Glutamatergic neuron (in vitro differentiated cells): Measurements from ENCODE around the gene SDF4. TPM values are rescaled to one million over a fixed set of nuclear protein-coding genes. Genes with fewer than 3 reads are reported as not detected.

Source experiments
- DNase-seq: peaks from one replicate; pipeline ENCODE4 v3.0.0; 2022
- H3K27ac Mint-ChIP-seq: one replicate; pipeline ENCODE4 v1.8.0; 2020; ENCODE audit warnings: mild to moderate bottlenecking, mixed read lengths, inconsistent platforms; ENCODE audit not compliant: unreplicated experiment
- H3K27me3 Mint-ChIP-seq: one replicate; pipeline ENCODE4 v1.8.0; 2020; ENCODE audit warnings: mild to moderate bottlenecking, moderate library complexity, mixed read lengths, inconsistent platforms; ENCODE audit not compliant: unreplicated experiment
- H3K36me3 Mint-ChIP-seq: one replicate; pipeline ENCODE4 v1.8.0; 2020; ENCODE audit warnings: mild to moderate bottlenecking, mixed read lengths, inconsistent platforms; ENCODE audit not compliant: unreplicated experiment
- H3K4me1 Mint-ChIP-seq: one replicate; pipeline ENCODE4 v1.8.0; 2020; ENCODE audit warnings: mild to moderate bottlenecking, low read depth, mixed read lengths, inconsistent platforms; ENCODE audit not compliant: unreplicated experiment
- H3K4me3 Mint-ChIP-seq: one replicate; pipeline ENCODE4 v1.8.0; 2020; ENCODE audit warnings: mild to moderate bottlenecking, mixed read lengths, inconsistent platforms; ENCODE audit not compliant: unreplicated experiment
- H3K9me3 Mint-ChIP-seq: one replicate; pipeline ENCODE4 v1.8.0; 2020; ENCODE audit warnings: mild to moderate bottlenecking, moderate library complexity, mixed read lengths, inconsistent platforms; ENCODE audit not compliant: unreplicated experiment
- CTCF ChIP-seq: fragments of 200-600 bp; sonication (generic); IDR thresholded peaks from one replicate; pipeline ENCODE4 v1.5.0; 2021; ENCODE audit not compliant: partially characterized antibody, unreplicated experiment
- long read RNA-seq: library from polyadenylated mRNA; unstranded; transcript quantifications from one replicate; pipeline ENCODE4 v2.0.0, GENCODE V29; 2020; ENCODE audit not compliant: unreplicated experiment
- total RNA-seq: library from RNA; stranded (reverse); fragmentation: NEBNext Ultra II Directional; extraction: Animal tissue kit (Norgen Biotek cat#: 25700); gene quantifications from one replicate; pipeline ENCODE4 v1.2.1, GENCODE V29; 2021; ENCODE audit not compliant: unreplicated experiment

The SDF4 gene
- total RNA-seq: 89.2 TPM
- long read RNA-seq, transcript SDF4-202 (7 exons, 1,956 nt): major isoform, 48 of 63 reads
- long read RNA-seq, partial matches to known transcripts: 7 of 63 reads
- long read RNA-seq, other reads (novel, unspliced or antisense): 5 of 63 reads

GRCh38 chr1:1231400-1232207 is at the start of gene SDF4:
Gene SDF4 (minus strand): TSS chr1:1232001. CDS start chr1:1228772, 3,229 bp downstream.
- Mint-ChIP-seq H3K4me3 (peak within 1 kb of the TSS; percentile 92), H3K36me3 (peaks cover 11% of the 10 kb centered on the region), H3K9me3 (peaks cover 19% of the 10 kb centered on the region), H3K4me1 (peaks cover 13% of the 10 kb centered on the region), H3K27me3 (peaks cover 16% of the 10 kb centered on the region), H3K27ac (peak within 1 kb of the TSS; percentile 89)
- TF ChIP-seq CTCF: no peak
- DNase-seq: peak; percentile 96

GRCh38 chr1:1280782-1281481 is 49.1 kb upstream of the SDF4 start:
- H3K27me3 Mint-ChIP-seq: peaks cover 7% of the 10 kb centered on the region
- TF ChIP-seq CTCF: no peak
- H3K4me1 Mint-ChIP-seq: no peaks in the 10 kb centered on the region
- H3K27ac Mint-ChIP-seq: no peak overlapping the region
- no peak for DNase-seq
- H3K36me3 Mint-ChIP-seq: no peaks in the 10 kb centered on the region
- no peak overlapping the region for H3K4me3 Mint-ChIP-seq
- peaks cover 4% of the 10 kb centered on the region for H3K9me3 Mint-ChIP-seq

- Mint-ChIP-seq H3K9me3 (peaks cover 8% of the 10 kb centered on the region), H3K4me1 (peaks cover 9% of the 10 kb centered on the region)
- no peak for TF ChIP-seq CTCF
These were observed 47.2 kb upstream of the SDF4 start for GRCh38 chr1:1279028-1279427.

GRCh38 chr1:1278620-1279019 is 46.8 kb upstream of the SDF4 start:
- H3K4me1 Mint-ChIP-seq: peaks cover 9% of the 10 kb centered on the region
- H3K27ac Mint-ChIP-seq: no peak overlapping the region
- no peak for DNase-seq
- TF ChIP-seq CTCF: no peak
- no peak overlapping the region for H3K4me3 Mint-ChIP-seq
- peaks cover 8% of the 10 kb centered on the region for H3K9me3 Mint-ChIP-seq
- peaks cover 8% of the 10 kb centered on the region for H3K27me3 Mint-ChIP-seq
- H3K36me3 Mint-ChIP-seq: no peaks in the 10 kb centered on the region

More at GRCh38 chr1:1279028-1279427, 47.2 kb upstream of the SDF4 start:
- no peak overlapping the region for H3K27ac Mint-ChIP-seq
- H3K4me3 Mint-ChIP-seq: no peak overlapping the region
- no peaks in the 10 kb centered on the region for H3K36me3 Mint-ChIP-seq
- DNase-seq: no peak
- peaks cover 8% of the 10 kb centered on the region for H3K27me3 Mint-ChIP-seq
